OCI-LY7 (cell line): ENCODE measurements around the gene CACNA2D1.

Experiments
- EZH2phosphoT487 ChIP-seq: fragments of 200-600 bp; sonication (generic); IDR thresholded peaks from 2 replicates; pipeline ENCODE4 v1.6.1; 2018; ENCODE audit warnings: low read depth, borderline replicate concordance, mild to moderate bottlenecking, mixed run types, antibody characterized with exemption, low read length, moderate library complexity, mixed read lengths
- TF ChIP-seq, protein P1 (sequence below): fragments of 200-600 bp; sonication (generic); conservative IDR thresholded peaks from 2 replicates; pipeline ENCODE4 v1.5.1; 2014; ENCODE audit warnings: mild to moderate bottlenecking, antibody characterized with exemption, low read length, moderate library complexity, mixed read lengths

DNA sequence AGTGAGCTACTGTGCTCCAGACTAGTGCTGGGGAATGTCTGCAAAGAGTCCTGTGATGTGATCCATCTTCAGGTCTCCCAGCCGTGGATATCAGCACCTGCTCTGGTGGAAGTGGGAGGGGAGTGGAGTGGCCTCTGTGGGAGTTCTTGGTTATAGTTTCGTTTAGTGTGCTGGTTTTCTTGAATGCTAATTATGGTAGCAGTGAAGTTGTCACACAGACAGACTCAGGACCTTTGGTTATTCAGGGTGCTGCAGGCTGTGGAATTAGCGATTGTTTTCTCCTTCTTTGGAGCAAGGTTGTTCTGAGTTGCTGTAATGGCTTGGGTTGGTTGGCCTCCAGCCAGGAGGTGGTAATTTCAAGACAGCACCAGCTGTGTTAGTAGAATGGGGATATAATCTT is 541.0 kb downstream of the CACNA2D1 start:
- TF ChIP-seq, protein P1, sequence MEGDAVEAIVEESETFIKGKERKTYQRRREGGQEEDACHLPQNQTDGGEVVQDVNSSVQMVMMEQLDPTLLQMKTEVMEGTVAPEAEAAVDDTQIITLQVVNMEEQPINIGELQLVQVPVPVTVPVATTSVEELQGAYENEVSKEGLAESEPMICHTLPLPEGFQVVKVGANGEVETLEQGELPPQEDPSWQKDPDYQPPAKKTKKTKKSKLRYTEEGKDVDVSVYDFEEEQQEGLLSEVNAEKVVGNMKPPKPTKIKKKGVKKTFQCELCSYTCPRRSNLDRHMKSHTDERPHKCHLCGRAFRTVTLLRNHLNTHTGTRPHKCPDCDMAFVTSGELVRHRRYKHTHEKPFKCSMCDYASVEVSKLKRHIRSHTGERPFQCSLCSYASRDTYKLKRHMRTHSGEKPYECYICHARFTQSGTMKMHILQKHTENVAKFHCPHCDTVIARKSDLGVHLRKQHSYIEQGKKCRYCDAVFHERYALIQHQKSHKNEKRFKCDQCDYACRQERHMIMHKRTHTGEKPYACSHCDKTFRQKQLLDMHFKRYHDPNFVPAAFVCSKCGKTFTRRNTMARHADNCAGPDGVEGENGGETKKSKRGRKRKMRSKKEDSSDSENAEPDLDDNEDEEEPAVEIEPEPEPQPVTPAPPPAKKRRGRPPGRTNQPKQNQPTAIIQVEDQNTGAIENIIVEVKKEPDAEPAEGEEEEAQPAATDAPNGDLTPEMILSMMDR: no peak
- no peak for TF ChIP-seq EZH2phosphoT487
